KBM-7 (cell line): ENCODE measurements around the gene TPST2.

Source experiments
- DNase-seq: peaks from one replicate; pipeline ENCODE4 v3.0.0-alpha.2; 2015
- in situ Hi-C: fragments of 300-500 bp; cut with MboI; formaldehyde crosslinking; loops from 2 replicates; pipeline ENCODE4 v1.14.3; 2020; ENCODE audit warnings: low sequenced_read_pairs, low pct_unique_long_range_greater_than_20kb, mixed read lengths

TPST2 gene

GRCh38 chr22:26517429-26517828, 72.5 kb downstream of the TPST2 start:
- no peak for DNase-seq
- in situ Hi-C loops = no loop called here

GRCh38 chr22:26516503-26516902, 73.4 kb downstream of the TPST2 start:
- in situ Hi-C loops = no loop called here
- no peak for DNase-seq

- DNase-seq = no peak
- in situ Hi-C loops = no loop called here
Observed at GRCh38 chr22:26515931-26516330, 74.0 kb downstream of the TPST2 start.

- no peak for DNase-seq
- in situ Hi-C loops = no loop called here
Observed at GRCh38 chr22:26514419-26515161, 75.3 kb downstream of the TPST2 start.

GRCh38 chr22:26513838-26514237, 76.1 kb downstream of the TPST2 start:
- in situ Hi-C loops = no loop called here
- DNase-seq = no peak

- in situ Hi-C loops = no loop called here
- peak; percentile 91 for DNase-seq
Observed at GRCh38 chr22:26512149-26512793, 77.7 kb downstream of the TPST2 start, which contains the start of gene TFIP11. Gene TFIP11, minus strand, starts transcription at chr22:26512473. Its CDS starts 2,201 bp downstream, at chr22:26510272.

GRCh38 chr22:26508148-26508547, 81.8 kb downstream of the TPST2 start:
- DNase-seq = no peak
- in situ Hi-C loops = no loop called here

- in situ Hi-C loops = no loop called here
Observed at GRCh38 chr22:26503758-26504157, 86.2 kb downstream of the TPST2 start.

GRCh38 chr22:26502688-26503561, 87.0 kb downstream of the TPST2 start:
- DNase-seq = peak; percentile 97
- in situ Hi-C loops = no loop called here

More at GRCh38 chr22:26503758-26504157, 86.2 kb downstream of the TPST2 start:
- no peak for DNase-seq

GRCh38 chr22:26501996-26502395, 87.9 kb downstream of the TPST2 start:
- in situ Hi-C loops = no loop called here
- DNase-seq = no peak

- no peak for DNase-seq
- in situ Hi-C loops = no loop called here
Observed at GRCh38 chr22:26499188-26499703, 90.7 kb downstream of the TPST2 start.

GRCh38 chr22:26496456-26496855, 93.5 kb downstream of the TPST2 start:
- no peak for DNase-seq
- in situ Hi-C loops = no loop called here

- in situ Hi-C loops = no loop called here
- no peak for DNase-seq
Observed at GRCh38 chr22:26494506-26494905, 95.4 kb downstream of the TPST2 start.

- DNase-seq = no peak
- in situ Hi-C loops = no loop called here
Observed at GRCh38 chr22:26492220-26492619, 97.7 kb downstream of the TPST2 start.

GRCh38 chr22:26489447-26490036, 100.4 kb downstream of the TPST2 start:
- no peak for DNase-seq
- in situ Hi-C loops = no loop called here

GRCh38 chr22:26487996-26488395, 101.9 kb downstream of the TPST2 start:
- no peak for DNase-seq
- in situ Hi-C loops = no loop called here

- no peak for DNase-seq
- in situ Hi-C loops = no loop called here
Observed at GRCh38 chr22:26486394-26486793, 103.5 kb downstream of the TPST2 start.

GRCh38 chr22:26485806-26486390, 104.0 kb downstream of the TPST2 start:
- DNase-seq = no peak
- in situ Hi-C loops = no loop called here

GRCh38 chr22:26485013-26485412, 104.9 kb downstream of the TPST2 start:
- no peak for DNase-seq
- in situ Hi-C loops = no loop called here
